Stimulated activated CD4-positive, alpha-beta T cell treated with anti-CD3 and anti-CD28 coated beads, Interleukin-4, amount 100 ng/mL, for 48 hours (primary cell): ENCODE data around the gene KRTAP1-4.
"Not testable (repeated sequence)": the region's sequence is repeated elsewhere in the genome, so short reads cannot be mapped to it uniquely, and the experiment has no call there.

Source experiments
- DNase-seq, 2 donors: peaks; one replicate each; pipeline ENCODE4 v3.0.0-alpha.2; 2020; ENCODE audit warnings: low read depth in 2 of 2

The KRTAP1-4 gene

DNA sequence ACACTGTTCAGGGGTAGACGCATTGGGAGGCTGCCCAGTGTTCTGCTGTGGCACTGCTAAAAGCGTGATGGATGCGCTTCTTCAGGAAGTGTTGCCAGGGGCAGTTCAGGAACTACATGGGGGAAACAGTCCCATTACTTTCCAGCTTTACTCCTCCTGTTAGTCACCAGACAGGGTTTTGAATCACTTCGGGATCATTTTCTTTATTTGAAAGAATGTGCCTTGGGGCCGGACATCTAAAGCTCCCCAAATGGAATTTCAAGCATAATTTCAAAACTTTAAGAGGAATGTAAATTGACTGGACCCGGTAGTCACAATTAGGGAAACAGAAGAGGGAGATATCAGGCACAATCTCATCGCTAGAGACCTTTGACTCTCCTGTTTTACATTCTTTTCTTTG lies 18.4 kb upstream of the KRTAP1-4 start:
- no peak for DNase-seq

DNA sequence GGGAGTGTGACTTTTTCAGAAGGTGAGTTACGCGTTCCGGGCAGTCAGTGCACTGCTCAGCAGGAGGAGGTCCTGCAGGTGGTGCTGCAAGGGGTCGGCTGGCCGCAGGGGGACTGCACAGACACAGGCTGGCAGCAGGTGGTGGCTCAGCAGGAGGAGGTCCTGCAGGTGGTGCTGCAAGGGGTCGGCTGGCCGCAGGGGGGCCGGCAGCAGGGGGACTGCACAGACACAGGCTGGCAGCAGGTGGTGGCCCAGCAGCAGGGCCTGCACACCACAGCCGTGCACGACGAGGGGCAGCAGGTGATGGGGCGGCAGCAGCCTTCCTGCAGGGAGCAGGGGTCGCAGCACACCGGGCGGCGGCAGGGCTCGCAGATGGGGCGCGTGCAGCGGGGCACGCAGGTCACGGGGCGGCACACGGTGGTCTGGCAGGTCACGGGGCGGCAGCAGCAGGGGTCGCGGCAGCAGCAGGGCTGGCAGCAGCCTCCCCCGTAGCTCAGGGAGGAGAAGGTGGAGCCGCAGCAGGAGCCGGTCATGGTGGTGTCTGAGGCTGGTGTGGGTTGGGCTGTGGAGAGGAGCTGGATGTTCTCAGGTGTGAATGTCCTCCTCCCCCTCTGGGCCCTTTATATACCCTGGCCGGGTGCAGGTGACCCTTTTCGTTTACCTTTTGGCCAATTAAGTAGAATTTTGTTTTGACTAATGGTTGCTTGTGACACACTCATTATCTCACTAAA lies 16.9 kb upstream of the KRTAP1-4 start, which contains the start of gene KRTAP2-1:
Gene KRTAP2-1 (minus strand): TSS at position 582 of the 731 bp plus-strand sequence. CDS start 49 bp downstream, at position 533.
- not testable (repeated sequence) for DNase-seq

DNA sequence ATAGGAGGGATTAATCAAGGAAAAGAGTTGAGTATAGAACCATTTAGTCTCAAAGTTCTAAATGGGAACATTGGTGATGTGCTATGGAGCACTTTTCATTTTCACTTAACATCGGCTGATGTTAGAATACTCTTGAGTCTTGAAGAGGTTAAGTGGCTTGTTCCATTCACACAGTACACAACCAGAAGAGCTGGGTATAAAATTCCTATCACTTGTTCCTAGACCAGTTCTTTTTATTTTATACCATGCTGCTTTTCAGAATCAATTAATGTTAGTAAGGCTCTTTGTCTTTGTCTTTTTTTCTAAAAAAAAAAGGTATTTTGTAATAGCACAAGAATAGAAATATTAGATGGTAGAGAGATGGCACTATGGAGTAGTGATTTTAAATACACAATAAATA lies 13.0 kb upstream of the KRTAP1-4 start:
- DNase-seq: no peak

DNA sequence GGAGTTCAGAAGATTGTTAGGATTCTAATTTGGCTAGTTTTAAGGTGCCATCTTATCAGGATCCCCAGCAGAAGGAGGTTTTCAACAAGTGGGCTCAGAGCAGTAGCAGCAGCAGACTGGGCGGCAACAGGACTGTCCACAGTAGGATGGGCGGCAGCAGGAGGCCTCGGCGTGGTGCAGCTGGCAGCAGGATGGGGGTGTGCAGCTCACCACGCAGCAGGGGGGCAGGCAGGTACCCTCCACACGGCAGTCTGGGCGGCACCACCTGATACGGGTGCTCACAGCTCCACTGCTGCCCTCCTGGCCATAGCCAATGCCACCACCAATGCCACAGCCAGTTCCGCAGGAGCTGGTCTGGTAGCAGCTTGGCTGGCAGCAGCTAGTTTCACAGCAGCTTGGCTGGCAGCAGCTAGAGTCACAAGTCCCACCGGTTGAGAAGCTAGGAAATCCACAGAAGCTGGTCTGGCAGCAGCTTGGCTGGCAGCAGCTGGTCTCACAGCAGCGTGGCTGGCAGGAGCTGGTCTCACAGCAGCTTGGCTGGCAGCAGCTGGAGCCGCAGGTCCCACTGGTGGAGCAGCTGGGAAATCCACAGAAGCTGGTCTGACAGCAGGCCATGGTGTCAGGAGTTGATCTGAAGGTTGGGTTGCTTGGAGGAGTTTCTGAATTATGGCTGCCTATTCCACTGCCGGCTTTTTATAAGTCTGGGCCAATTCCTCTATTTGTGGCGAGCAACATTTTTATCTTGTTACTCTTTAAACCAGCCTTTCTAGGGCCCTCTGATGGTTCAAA lies 11.0 kb upstream of the KRTAP1-4 start, which contains the start of gene KRTAP1-1:
Gene KRTAP1-1 (minus strand): TSS at position 668 of the 789 bp plus-strand sequence. CDS start 53 bp downstream, at position 615.
- DNase-seq: not testable (repeated sequence)

DNA sequence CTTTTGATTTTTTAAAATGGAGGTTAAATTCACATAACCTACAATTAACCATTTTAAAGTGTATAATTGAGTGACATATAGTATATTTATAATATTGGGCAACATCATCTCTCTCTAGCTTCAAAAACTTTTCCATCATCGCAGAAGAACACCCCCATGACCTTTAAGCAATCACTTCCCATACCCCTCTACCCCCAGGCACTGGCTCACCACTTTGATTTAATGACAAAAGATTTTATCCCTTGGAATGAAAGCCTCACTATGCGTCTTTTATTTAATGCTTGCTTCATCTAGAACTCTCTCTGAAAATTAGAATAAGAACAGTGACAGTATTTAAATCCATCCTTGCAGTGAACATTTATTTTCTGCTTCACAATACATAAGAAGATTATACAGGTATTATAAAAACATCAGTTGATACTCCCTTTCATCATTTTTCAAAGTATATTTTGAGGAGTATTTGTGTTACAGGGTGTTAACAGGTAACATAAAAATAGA lies 7.9 kb upstream of the KRTAP1-4 start:
- no peak for DNase-seq

DNA sequence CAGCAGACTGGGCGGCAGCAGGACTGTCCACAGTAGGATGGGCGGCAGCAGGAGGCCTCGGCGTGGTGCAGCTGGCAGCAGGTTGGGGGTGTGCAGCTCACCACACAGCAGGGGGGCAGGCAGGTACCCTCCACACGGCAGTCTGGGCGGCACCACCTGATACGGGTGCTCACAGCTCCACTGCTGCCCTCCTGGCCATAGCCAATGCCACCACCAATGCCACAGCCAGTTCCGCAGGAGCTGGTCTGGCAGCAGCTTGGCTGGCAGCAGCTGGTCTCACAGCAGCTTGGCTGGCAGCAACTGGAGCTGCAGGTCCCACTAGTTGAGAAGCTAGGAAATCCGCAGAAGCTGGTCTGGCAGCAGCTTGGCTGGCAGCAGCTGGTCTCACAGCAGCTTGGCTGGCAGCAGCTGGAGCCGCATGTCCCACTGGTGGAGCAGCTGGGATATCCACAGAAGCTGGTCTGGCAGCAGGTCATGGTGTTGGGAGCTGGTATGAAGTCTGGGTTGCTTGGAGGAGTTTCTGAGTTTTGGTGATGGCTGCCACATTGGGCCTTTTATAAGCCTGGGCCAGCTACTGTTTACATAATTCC lies 4.4 kb upstream of the KRTAP1-4 start, which contains the start of gene KRTAP1-3:
Gene KRTAP1-3 (minus strand): TSS at position 529 of the 590 bp plus-strand sequence. CDS start 53 bp downstream, at position 476.
- DNase-seq: not testable (repeated sequence)

DNA sequence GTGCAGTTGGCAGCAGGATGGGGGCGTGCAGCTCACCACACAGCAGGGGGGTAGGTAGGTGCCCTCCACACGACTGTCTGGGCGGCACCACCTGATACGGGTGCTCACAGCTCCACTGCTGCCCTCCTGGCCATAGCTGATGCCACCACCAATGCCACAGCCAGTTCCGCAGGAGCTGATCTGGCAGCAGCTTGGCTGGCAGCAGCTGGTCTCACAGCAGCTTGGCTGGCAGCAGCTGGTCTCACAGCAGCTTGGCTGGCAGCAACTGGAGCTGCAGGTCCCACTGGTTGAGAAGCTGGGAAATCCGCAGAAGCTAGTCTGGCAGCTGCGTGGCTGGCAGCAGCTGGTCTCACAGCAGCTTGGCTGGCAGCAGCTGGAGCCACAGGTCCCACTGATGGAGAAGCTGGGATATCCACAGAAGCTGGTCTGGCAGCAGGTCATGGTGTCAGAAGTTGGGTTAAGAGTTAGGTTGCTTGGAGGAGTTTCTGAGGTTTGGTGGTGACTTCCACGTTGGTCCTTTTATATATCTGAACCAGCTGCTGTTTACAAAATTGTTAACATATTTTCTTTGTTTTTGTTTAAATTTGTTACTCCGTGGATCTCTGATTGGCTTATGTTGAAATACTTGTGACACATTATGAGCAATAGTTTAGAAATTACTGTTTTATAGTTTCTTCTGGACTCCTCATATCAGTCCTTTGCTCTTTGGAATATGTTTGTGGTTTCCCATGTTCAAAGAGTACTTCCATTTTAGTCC lies 3.1 kb downstream of the KRTAP1-4 start, which contains the start of gene KRTAP1-5:
Gene KRTAP1-5 (minus strand): TSS at position 494 of the 757 bp plus-strand sequence. CDS start 53 bp downstream, at position 441.
- DNase-seq: no peak

DNA sequence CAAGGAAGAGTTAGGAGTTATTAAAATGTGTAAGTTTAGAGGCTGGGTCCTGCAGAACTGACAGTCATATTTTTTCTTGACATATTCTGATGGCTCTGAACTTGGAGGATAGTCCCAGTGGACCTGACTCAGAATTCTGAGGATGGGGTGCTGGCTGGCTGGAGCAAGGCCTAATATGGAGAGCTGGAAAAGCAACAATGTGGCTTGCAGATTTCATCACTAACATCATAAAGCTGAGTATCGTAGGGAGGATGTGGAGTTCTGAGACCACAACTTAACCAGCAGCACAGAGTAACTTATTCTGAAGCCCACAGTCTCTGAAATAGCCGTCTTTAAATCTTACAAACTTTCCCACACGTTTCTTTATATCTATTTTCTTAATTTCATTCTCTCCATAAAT lies 5.3 kb downstream of the KRTAP1-4 start:
- DNase-seq: no peak

DNA sequence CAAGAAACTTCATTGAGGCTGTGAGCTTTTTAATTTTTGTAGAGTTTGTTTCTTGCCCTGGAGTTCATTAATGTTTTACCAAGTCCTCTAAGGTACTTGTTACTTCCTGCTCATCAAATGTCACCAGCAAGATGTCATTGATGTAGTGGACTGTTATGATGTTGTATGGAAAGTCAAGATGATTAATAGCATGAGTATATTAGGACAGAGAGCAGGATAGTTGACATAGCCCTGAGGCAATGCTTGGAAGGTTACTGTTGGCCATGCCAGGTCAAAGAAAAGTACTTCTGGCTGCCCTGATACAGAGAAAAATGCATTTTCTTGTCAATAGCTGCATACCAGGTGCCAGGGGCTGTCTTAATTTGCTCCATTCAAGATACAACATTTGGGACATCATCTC lies 9.7 kb downstream of the KRTAP1-4 start:
- no peak for DNase-seq

DNA sequence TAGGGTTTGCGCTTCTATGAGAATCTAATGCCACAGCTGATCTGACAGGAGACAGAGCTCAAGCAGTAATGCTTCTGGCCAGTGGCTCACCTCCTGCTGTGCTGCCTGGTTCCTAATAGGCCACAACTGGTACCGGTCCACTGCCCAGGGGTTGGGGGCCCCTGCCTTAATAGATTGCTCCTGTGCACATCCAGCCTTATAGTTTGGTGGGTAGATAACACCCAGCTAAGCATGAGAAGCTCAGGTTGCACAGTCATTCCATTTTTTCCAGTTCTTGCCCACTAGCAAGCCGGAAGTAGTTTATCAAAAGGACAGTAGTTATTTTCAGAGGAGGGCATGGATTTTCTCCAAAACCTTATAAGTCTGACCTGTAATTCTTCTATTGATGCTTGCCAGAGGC lies 10.6 kb downstream of the KRTAP1-4 start:
- DNase-seq: no peak

DNA sequence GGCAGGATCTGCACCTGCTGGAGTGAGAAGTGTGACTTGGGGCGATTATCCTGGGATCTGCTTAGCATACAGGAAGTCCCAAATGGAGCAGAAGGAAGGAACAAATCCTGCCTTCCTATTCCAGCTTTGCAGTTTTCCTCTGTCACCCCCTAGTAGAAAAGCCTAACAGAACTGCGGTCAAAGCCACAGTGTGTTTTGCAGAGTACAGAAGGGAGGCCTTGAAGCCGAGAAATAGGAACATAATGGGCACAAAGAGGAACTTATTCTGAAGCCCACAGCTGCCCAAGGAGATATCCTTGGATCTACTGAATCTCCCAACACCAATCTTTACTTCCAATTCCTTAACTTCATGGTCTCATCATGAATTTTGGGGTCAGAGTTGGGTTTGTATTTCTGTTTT lies 11.5 kb downstream of the KRTAP1-4 start:
- DNase-seq: no peak

DNA sequence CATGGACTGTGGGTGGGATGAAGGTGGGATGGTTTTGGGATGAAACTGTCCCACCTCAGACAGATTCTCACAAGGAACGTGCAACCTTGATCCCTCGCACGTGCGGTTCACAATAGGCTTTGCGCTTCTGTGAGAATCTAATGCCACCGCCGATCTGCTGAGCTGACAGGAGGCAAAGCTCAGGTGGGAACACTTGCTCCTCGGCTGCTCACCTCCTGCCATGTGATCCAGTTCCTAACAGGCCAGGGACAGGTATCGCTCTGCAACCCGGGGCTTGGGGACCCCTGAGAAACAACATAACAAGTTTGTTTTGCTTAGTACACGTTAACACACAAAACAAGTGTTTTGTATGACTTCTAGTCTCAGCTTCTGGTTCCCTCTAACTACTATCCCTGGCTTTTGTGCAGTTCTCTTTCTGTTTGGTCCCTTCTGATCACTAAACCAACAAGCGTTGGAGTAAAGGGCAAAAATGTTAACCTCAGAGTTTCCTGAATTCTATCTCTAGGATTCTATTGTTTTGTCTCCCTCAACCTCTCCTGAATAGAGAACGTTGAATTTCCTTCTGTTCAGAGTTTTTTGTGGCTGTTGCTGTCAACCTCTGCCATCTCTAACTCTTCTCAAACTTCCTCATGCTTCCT lies 13.3 kb downstream of the KRTAP1-4 start:
- DNase-seq: no peak

DNA sequence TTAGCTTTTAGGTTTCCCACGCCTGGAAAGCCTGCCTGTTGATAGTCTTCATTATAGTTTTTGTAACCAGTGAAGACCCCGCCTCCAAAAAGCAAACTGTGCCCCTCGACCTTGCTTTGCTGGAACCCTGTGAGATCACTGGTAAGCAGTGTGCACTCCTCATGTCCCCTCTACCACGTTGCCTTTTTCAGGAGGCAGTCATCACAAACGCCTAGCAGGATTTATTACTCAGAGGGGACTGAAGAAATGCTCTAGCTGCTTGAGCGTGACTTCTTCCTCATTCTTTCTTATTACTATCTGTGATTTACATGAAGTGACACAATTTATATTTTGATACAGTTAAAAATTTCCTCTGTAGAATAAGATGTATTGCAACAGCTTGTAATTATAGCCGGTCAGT lies 14.5 kb downstream of the KRTAP1-4 start:
- no peak for DNase-seq

DNA sequence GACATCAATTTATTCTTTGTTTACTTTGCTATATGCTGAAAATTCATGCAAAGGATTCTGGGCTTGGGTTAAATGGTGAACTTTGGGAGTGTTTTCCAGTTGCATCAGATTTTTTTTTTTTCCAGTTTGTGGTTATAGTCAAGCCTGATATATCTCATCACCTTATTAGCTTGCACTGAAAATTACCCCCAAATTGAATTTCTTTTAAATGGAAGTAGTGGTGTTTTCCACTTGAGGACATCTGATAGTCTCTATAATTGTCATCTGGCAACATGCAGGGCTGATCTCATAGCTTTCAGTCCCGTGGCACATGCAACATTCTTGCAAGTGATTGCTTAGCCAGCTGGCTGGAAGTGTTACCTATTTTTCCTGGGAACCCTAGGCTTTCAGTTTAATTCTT lies 16.4 kb downstream of the KRTAP1-4 start:
- no peak for DNase-seq

DNA sequence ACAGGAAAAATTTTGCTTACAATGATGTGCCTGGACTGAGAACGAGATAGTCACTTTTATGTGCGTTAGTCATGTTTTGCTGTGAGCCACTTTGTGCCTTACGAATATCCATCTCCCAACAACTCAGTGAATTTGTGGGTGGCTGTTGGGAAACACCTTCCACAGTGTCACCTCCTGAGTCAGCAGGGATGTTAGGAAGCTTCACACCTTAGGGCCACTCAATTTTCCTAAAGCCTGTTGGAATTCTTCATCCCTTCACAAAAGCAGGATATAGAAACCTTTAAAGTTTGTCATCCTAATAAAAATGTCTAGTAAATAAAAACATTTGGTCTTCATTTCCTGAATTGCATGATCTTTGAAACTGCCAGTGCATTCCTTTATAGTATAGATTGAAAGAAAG lies 16.8 kb downstream of the KRTAP1-4 start:
- DNase-seq: no peak

DNA sequence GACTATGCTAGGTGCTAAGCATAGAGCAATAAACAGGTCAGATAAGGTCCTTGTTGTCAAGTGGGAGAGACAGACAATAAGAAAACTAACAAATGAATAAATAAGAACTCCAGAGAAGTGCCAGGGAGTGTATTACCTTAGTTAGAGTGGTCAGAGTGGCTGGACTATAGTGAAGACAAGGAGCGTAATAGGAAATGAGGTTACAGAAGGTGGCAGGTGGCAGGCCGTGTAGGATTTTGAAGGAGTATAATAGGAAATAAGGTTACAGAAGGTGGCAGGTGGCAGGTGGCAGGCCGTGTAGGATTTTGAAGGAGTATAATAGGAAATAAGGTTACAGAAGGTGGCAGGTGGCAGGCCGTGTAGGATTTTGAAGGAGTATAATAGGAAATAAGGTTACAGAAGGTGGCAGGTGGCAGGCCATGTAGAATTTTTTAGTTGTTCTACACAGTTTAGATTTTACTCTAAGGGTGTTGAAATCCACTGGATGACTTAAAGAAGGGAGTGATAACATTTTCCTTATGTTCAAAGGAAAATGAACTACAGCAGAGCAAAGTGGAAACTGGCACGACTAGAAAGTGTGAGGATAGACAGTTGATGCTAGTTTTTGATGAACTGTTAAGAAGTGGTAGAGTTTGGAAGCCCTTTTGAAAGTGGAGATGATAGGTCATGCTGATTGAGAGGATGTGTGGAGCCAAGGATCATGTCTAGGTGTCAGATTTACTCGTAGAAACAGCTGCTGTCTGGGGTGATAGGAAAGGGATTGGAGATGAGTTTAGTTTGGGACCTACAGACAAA lies 17.5 kb downstream of the KRTAP1-4 start:
- no peak for DNase-seq

DNA sequence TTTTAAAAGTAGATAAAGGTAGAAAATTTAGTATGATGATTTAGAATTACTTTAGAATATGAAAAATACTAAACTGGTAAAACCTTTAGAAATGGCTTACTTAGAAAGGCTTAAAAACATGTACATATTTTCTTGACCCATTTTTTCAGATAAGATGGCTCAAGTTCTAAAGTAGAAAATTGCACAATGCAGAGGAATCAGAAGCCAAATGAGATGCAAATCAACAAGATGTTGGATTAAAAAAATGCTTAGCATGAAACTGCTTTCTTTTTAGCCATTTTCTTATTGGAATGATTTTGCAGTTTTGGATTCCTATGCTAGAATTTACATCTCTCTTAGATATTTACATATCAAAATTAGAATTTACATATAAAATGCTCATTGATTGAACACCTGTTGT lies 19.6 kb downstream of the KRTAP1-4 start:
- no peak for DNase-seq

DNA sequence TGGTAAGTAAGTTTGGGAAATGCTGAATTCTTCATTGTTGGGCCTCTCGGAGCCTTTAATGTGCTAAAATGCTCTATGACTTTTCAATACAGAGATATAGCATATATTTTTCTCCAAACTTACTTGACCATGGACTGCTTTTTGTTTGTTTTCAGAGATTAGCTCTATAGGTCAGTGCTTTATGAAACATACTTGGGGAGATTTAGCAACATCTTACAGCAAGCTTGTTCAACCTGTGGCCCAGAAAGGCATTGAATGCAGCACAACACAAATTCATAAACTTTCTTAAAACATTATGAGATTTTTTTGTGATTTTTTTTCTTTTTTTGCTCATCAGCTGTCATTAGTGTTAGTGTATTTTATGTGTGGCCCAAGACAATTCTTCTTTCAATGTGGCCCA lies 20.1 kb downstream of the KRTAP1-4 start:
- DNase-seq: no peak

DNA sequence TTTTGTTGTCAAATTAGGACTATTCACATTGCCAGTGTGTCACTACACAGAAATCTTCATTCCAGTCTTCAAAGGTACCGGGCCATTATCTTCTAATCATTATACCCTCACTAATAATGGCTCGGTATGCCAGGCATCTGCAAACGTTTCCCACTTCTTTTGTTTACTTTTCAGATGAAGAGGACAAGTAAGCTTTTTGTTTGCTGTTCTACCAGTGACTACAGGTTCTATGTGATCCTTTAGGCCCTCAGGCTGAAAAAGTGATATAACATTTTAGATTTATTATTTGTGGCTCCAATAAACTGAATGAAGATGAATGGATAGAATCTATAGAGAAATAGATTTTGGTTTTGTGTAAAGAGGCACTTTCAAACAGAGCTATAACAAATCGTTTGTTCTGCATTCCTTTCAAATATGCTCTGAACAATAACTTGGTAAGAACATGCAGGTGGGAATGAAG lies 20.7 kb downstream of the KRTAP1-4 start:
- no peak for DNase-seq

DNA sequence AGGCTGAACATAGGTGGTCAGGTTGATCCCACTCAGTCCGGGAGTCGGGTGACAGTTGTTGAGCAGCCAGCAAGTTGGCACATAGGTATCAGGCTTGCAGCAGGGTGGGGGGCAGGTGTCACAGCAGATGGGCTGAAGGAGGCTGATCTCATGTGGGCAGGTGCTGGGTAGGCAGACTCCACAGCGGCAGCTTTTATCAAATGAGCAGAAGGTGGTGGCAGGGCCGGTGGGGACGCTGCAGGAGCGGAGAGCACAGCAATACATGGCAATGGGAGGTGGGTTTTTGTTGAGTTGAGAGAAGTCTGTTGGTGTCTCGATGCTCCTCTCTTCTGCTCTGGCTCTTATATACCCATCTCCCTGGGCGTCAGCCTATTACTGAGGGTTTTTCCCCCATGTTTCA lies 21.2 kb downstream of the KRTAP1-4 start, which contains the start of gene KRTAP3-1:
Gene KRTAP3-1 (minus strand): TSS at position 318 of the 400 bp plus-strand sequence. CDS start 54 bp downstream, at position 264.
- DNase-seq: no peak
